Endodermal cell (in vitro differentiated cells): ENCODE results near the gene PTHLH. TPM values are rescaled to one million over a fixed set of nuclear protein-coding genes. Genes with fewer than 3 reads are reported as not detected.

ENCODE experiments used
- DNase-seq: peaks from one replicate; pipeline ENCODE4 v3.0.0-alpha.2; 2017
- H3K27ac ChIP-seq: 2 replicates; pipeline ENCODE4 v1.5.1; 2013; ENCODE audit warnings: mild to moderate bottlenecking, low read depth, low read length, moderate library complexity
- H3K27me3 ChIP-seq: 2 replicates; pipeline ENCODE4 v1.6.1; 2013; ENCODE audit warnings: mild to moderate bottlenecking, low read length, moderate library complexity; ENCODE audit not compliant: insufficient read depth, control insufficient read depth, poor library complexity, severe bottlenecking
- H3K36me3 ChIP-seq: 2 replicates; pipeline ENCODE4 v1.7.0; 2013; ENCODE audit warnings: mild to moderate bottlenecking, low read length, moderate library complexity; ENCODE audit not compliant: control insufficient read depth, insufficient read depth
- H3K4me1 ChIP-seq: one replicate; pipeline ENCODE4 v1.7.0; 2013; ENCODE audit warnings: low read length; ENCODE audit not compliant: control insufficient read depth, insufficient read depth
- H3K4me3 ChIP-seq: 2 replicates; pipeline ENCODE4 v1.5.1; 2013; ENCODE audit warnings: mild to moderate bottlenecking, low read length, moderate library complexity
- H3K9ac ChIP-seq: 2 replicates; pipeline ENCODE4 v1.6.1; 2013; ENCODE audit warnings: mild to moderate bottlenecking, low read length, moderate library complexity; ENCODE audit not compliant: poor library complexity, severe bottlenecking; ENCODE audit errors: extremely low read depth
- H3K9me3 ChIP-seq: 2 replicates; pipeline ENCODE4 v1.6.1; 2013; ENCODE audit warnings: mild to moderate bottlenecking, low read length, moderate library complexity; ENCODE audit not compliant: control insufficient read depth
- H3K27ac Mint-ChIP-seq: 2 replicates; pipeline ENCODE4 v1.8.0; 2020; ENCODE audit warnings: mixed read lengths
- H3K27me3 Mint-ChIP-seq: 2 replicates; pipeline ENCODE4 v1.8.0; 2021; ENCODE audit warnings: mild to moderate bottlenecking, mixed read lengths; ENCODE audit not compliant: insufficient read depth
- H3K36me3 Mint-ChIP-seq: 2 replicates; pipeline ENCODE4 v1.8.0; 2020; ENCODE audit warnings: low read depth, mixed read lengths
- H3K4me1 Mint-ChIP-seq: 2 replicates; pipeline ENCODE4 v1.8.0; 2020; ENCODE audit warnings: mixed read lengths
- H3K4me3 Mint-ChIP-seq: 2 replicates; pipeline ENCODE4 v1.8.0; 2020; ENCODE audit warnings: mild to moderate bottlenecking, moderate library complexity, mixed read lengths
- H3K9me3 Mint-ChIP-seq: 2 replicates; pipeline ENCODE4 v1.8.0; 2020; ENCODE audit warnings: mild to moderate bottlenecking, mixed read lengths
- WGBS, 2 experiments: methylation state at CpG; one replicate each; pipeline versions ENCODE4 v1.1.5 to v1.1.7; 2013; ENCODE audit warnings: missing lambda C conversion rate in 2 of 2, mixed read lengths in 1 of 2; ENCODE audit not compliant: insufficient coverage in 1 of 2, insufficient read length in 1 of 2; 5-methylcytosine and 5-hydroxymethylcytosine counted together
- total RNA-seq, 2 donors: library from RNA; stranded (reverse); fragmentation: NEBNext Ultra II Directional in 1 of 2; extraction: Animal tissue kit (Norgen Biotek cat#: 25700) in 1 of 2; gene quantifications; 2 replicates in 1 of 2; 3 replicates in 1 of 2; pipeline ENCODE4 v1.2.1, GENCODE V29; 2021
- TF ChIP-seq, protein P1 (sequence below): fragments of 200-600 bp; sonication (generic); conservative IDR thresholded peaks from 2 replicates; pipeline ENCODE4 v1.5.0; 2021; ENCODE audit warnings: antibody characterized with exemption, mild to moderate bottlenecking

PTHLH gene
- total RNA-seq, 2 donors from 2014 or later = not detected

DNA sequence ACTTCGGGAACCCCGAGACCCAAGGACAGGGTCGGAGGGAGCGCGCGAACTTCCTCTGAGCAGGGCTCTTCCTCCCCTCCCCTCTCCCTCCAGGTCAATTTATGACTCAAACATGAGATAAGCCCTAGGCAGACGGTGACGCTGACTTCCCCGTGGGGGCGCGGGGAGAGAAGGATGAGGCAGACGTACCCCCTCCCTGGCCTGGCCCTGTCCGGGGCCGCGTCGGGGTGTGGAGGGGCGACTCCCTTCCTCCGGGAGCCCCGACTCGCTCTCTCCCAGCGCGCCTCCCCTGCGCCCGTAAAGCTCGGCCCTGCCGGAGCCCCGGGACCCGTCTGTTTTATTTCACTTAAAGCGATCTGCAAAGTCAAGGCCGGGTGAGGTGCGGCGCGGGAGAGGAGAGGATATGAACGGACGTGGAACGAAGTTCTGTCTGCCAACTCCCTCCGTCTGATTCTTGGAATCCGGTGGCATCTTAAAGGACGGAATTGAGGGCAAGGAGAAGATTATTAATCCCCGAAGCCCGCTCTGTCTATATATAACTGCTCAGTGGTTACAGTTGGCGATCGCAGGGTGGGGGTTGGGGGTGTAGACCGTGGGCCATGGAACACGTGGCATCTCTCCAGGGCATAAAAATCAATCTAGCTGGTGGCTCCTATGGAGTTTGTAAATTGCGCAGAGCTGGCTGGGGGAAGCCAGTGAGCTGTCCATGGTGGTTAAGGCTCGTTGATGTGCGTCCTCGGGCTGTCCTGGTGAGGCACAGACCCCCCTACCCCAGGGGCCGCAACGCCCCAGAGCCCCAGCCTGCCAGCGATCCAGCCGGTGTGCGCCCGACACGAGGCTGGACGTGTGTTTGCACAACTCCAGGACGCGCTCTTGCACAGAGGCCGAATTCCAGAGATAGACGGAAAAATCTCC is 2.9 kb upstream of the PTHLH start:
- no peaks in the 10 kb centered on the region for H3K36me3 ChIP-seq
- TF ChIP-seq, protein P1, sequence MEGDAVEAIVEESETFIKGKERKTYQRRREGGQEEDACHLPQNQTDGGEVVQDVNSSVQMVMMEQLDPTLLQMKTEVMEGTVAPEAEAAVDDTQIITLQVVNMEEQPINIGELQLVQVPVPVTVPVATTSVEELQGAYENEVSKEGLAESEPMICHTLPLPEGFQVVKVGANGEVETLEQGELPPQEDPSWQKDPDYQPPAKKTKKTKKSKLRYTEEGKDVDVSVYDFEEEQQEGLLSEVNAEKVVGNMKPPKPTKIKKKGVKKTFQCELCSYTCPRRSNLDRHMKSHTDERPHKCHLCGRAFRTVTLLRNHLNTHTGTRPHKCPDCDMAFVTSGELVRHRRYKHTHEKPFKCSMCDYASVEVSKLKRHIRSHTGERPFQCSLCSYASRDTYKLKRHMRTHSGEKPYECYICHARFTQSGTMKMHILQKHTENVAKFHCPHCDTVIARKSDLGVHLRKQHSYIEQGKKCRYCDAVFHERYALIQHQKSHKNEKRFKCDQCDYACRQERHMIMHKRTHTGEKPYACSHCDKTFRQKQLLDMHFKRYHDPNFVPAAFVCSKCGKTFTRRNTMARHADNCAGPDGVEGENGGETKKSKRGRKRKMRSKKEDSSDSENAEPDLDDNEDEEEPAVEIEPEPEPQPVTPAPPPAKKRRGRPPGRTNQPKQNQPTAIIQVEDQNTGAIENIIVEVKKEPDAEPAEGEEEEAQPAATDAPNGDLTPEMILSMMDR = no peak
- H3K4me3 ChIP-seq = peak overlapping the region; percentile 72
- WGBS, 2 experiments = 2 to 3% methylated on average over 25 to 61 of the region's 61 CpGs
- H3K27me3 Mint-ChIP-seq = peaks cover 99% of the 10 kb centered on the region
- no peaks in the 10 kb centered on the region for H3K4me1 ChIP-seq
- H3K36me3 Mint-ChIP-seq = no peaks in the 10 kb centered on the region
- peak; percentile 90 for DNase-seq
- H3K4me3 Mint-ChIP-seq = peak overlapping the region; percentile 56
- H3K27ac Mint-ChIP-seq = no peak overlapping the region
- no peaks in the 10 kb centered on the region for H3K9me3 Mint-ChIP-seq
- no peak overlapping the region for H3K9ac ChIP-seq
- no peak overlapping the region for H3K27ac ChIP-seq
- H3K27me3 ChIP-seq = peaks cover 98% of the 10 kb centered on the region
- peaks cover 22% of the 10 kb centered on the region for H3K4me1 Mint-ChIP-seq
- H3K9me3 ChIP-seq = no peaks in the 10 kb centered on the region

- Mint-ChIP-seq H3K4me3 (peak overlapping the region; percentile 56), H3K36me3 (no peaks in the 10 kb centered on the region), H3K4me1 (peaks cover 24% of the 10 kb centered on the region), H3K27me3 (peaks cover 96% of the 10 kb centered on the region), H3K27ac (no peak overlapping the region), H3K9me3 (no peaks in the 10 kb centered on the region)
- DNase-seq = peak; percentile 79
- Histone ChIP-seq H3K4me1 (no peaks in the 10 kb centered on the region), H3K4me3 (peak overlapping the region; percentile 72), H3K27ac (no peak overlapping the region), H3K36me3 (no peaks in the 10 kb centered on the region), H3K9me3 (no peaks in the 10 kb centered on the region), H3K9ac (no peak overlapping the region), H3K27me3 (peaks cover 97% of the 10 kb centered on the region)
- TF ChIP-seq, protein P1 = no peak
- 2 to 3% methylated on average over 12 to 26 of the region's 26 CpGs for WGBS, 2 experiments
Observed at GRCh38 chr12:27974735-27975221, 2.2 kb upstream of the PTHLH start.

DNA sequence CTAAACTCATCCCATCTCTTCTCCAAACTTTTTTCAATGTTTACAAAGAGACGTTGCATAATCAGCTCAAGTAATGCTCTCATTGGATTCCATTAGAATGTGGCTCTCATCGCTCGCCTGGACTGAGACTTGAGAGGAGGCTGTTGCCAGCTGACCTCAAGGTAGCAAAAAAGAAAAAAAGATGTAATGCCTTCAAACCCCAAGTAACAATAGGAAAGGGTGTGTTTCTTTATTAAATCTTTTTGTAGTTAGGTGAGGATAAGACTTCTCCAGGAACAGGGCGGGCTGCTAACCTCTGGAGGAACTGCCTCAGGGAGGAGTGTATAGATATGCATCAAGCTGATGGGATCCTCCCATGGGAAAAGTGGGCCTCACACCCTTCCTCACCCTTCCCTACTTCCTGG is 956 bp upstream of the PTHLH start:
- Mint-ChIP-seq H3K4me1 (peaks cover 32% of the 10 kb centered on the region), H3K27me3 (peaks cover 97% of the 10 kb centered on the region), H3K27ac (no peak overlapping the region), H3K4me3 (no peak overlapping the region), H3K36me3 (no peaks in the 10 kb centered on the region), H3K9me3 (no peaks in the 10 kb centered on the region)
- Histone ChIP-seq H3K9ac (no peak overlapping the region), H3K27me3 (peaks cover 98% of the 10 kb centered on the region), H3K4me3 (no peak overlapping the region), H3K9me3 (no peaks in the 10 kb centered on the region), H3K27ac (no peak overlapping the region), H3K4me1 (no peaks in the 10 kb centered on the region), H3K36me3 (no peaks in the 10 kb centered on the region)
- 65 to 75% methylated on average over 2 to 4 of the region's 4 CpGs for WGBS, 2 experiments
- TF ChIP-seq, protein P1 = no peak
- no peak for DNase-seq
